PC-9 (cell line): ENCODE measurements around the gene KRTAP9-6. TPM values are rescaled to one million over a fixed set of nuclear protein-coding genes. Genes with fewer than 3 reads are reported as not detected.
"Not testable (repeated sequence)": the region's sequence is repeated elsewhere in the genome, so short reads cannot be mapped to it uniquely, and the experiment has no call there.

Source experiments
- BruUV-seq: library from RNA; stranded (reverse); fragments of 400-500 nt; replicated peaks from 2 replicates; lab custom pipeline; 2021; lab: Mats Ljungman, UMichigan
- CTCF ChIA-PET: fragments of 300-600 bp; sonication (Branson Sonifier 250); formaldehyde crosslinking; loops from one replicate; lab custom pipeline; 2022; ENCODE audit warnings: antibody characterized with exemption; lab: Charles Lee
- POLR2A ChIA-PET: fragments of 300-600 bp; sonication (Branson Sonifier 250); formaldehyde crosslinking; loops from one replicate; lab custom pipeline; 2022; ENCODE audit warnings: antibody characterized with exemption; ENCODE audit not compliant: unreplicated experiment; lab: Charles Lee
- DNase-seq, 2 experiments: peaks; one replicate each; pipeline versions ENCODE4 v3.0.0 to v3.0.0-alpha.2; 2015 to 2022; ENCODE audit warnings: mixed read lengths in 1 of 2
- H2AFZ ChIP-seq: fragments of 200-600 bp; sonication (generic); 2 replicates; pipeline ENCODE4 v1.8.1; 2017; ENCODE audit warnings: antibody characterized with exemption
- H3F3A ChIP-seq: fragments of 200-600 bp; sonication (generic); 2 replicates; pipeline ENCODE4 v1.8.1; 2017; ENCODE audit warnings: antibody characterized with exemption, mild to moderate bottlenecking, low read depth; ENCODE audit not compliant: insufficient read depth
- H3K27ac ChIP-seq: fragments of 200-600 bp; sonication (generic); 2 replicates; pipeline ENCODE4 v1.6.1; 2016; ENCODE audit warnings: mixed run types
- H3K27me3 ChIP-seq: fragments of 200-600 bp; sonication (generic); 2 replicates; pipeline ENCODE4 v1.6.1; 2016; ENCODE audit warnings: low read depth, mixed run types; ENCODE audit not compliant: insufficient read depth
- H3K36me3 ChIP-seq: fragments of 200-600 bp; sonication (generic); 2 replicates; pipeline ENCODE4 v1.6.1; 2016; ENCODE audit warnings: low read depth, mixed run types
- H3K4me1 ChIP-seq: fragments of 200-600 bp; sonication (generic); replicated peaks from 2 replicates; pipeline ENCODE4 v1.6.1; 2016; ENCODE audit warnings: mixed run types; ENCODE audit not compliant: insufficient read depth
- H3K4me2 ChIP-seq: fragments of 200-600 bp; sonication (generic); 2 replicates; pipeline ENCODE4 v1.6.1; 2017; ENCODE audit warnings: mixed run types
- H3K4me3 ChIP-seq: fragments of 200-600 bp; sonication (generic); 2 replicates; pipeline ENCODE4 v1.6.1; 2016; ENCODE audit warnings: mixed run types
- H3K79me2 ChIP-seq: fragments of 200-600 bp; sonication (generic); 2 replicates; pipeline ENCODE4 v1.6.1; 2017; ENCODE audit warnings: low read depth, mixed run types
- H3K9me2 ChIP-seq: fragments of 200-600 bp; sonication (generic); 2 replicates; pipeline ENCODE4 v1.8.1; 2017; ENCODE audit warnings: mild to moderate bottlenecking; ENCODE audit not compliant: insufficient read depth
- H3K9me3 ChIP-seq: fragments of 200-600 bp; sonication (generic); 2 replicates; pipeline ENCODE4 v1.8.1; 2016; ENCODE audit warnings: low read depth; ENCODE audit not compliant: insufficient read depth
- H4K20me1 ChIP-seq: fragments of 200-600 bp; sonication (generic); 2 replicates; pipeline ENCODE4 v1.8.1; 2017; ENCODE audit not compliant: insufficient read depth
- CTCF ChIP-seq: fragments of 200-600 bp; sonication (generic); conservative IDR thresholded peaks from 2 replicates; pipeline ENCODE4 v1.6.1; 2017; ENCODE audit warnings: mixed run types, antibody characterized with exemption, mild to moderate bottlenecking, moderate library complexity
- EZH2 ChIP-seq: fragments of 200-600 bp; sonication (generic); IDR thresholded peaks from 2 replicates; pipeline ENCODE4 v1.8.0; 2017; ENCODE audit warnings: antibody characterized with exemption, low read depth
- intact Hi-C: fragments of 100-400 bp; cut with micrococcal nuclease; formaldehyde crosslinking; loops from one replicate; pipeline ENCODE4 v1.10.0; 2022; ENCODE audit not compliant: unreplicated experiment
- total RNA-seq: library from RNA; stranded (reverse); gene quantifications from 2 replicates; pipeline ENCODE4 v1.2.3, GENCODE V29; 2021

Gene KRTAP9-6
- total RNA-seq, 1 experiment from 2014 or later, result not detected

GRCh38 chr17:41271858-41272257 is 6.7 kb downstream of the KRTAP9-6 start:
- intact Hi-C loops, result no loop called here
- POLR2A ChIA-PET, result no interaction called here

GRCh38 chr17:41275648-41276190 is 10.5 kb downstream of the KRTAP9-6 start, which contains the start of gene KRTAP9-7:
Gene KRTAP9-7, plus strand, starts transcription at chr17:41275698. Its CDS starts 0 bp downstream, at chr17:41275698.
- H3K4me1 ChIP-seq, H3K4me2 ChIP-seq, H3K9me2 ChIP-seq, H3K27ac ChIP-seq, POLR2A ChIA-PET, CTCF ChIA-PET, DNase-seq, intact Hi-C loops, H2AFZ ChIP-seq, H3K4me3 ChIP-seq, H3K79me2 ChIP-seq, H3K27me3 ChIP-seq, H3K9me3 ChIP-seq, H3K36me3 ChIP-seq, H3F3A ChIP-seq, BruUV-seq, H4K20me1 ChIP-seq: not testable (repeated sequence)

More at GRCh38 chr17:41271858-41272257, 6.7 kb downstream of the KRTAP9-6 start:
- BruUV-seq, result no TSS peak
- Histone ChIP-seq H3K9me3 (no peaks in the 10 kb centered on the region), H3K4me1 (peaks cover 12% of the 10 kb centered on the region), H3K9me2 (no peaks in the 10 kb centered on the region), H3F3A (no peaks in the 10 kb centered on the region), H3K36me3 (no peaks in the 10 kb centered on the region), H3K4me2 (no peak overlapping the region), H3K4me3 (no peak overlapping the region), H3K27ac (no peak overlapping the region), H4K20me1 (no peaks in the 10 kb centered on the region), H3K79me2 (no peaks in the 10 kb centered on the region), H3K27me3 (no peaks in the 10 kb centered on the region), H2AFZ (no peak overlapping the region)
- TF ChIP-seq CTCF (no peak), EZH2 (no peak)
- CTCF ChIA-PET, result no interaction called here
- DNase-seq, result no peak

- intact Hi-C loops, result no loop called here
- Histone ChIP-seq H4K20me1 (no peaks in the 10 kb centered on the region), H3K36me3 (no peaks in the 10 kb centered on the region), H3K9me2 (no peaks in the 10 kb centered on the region), H3K9me3 (0 out of 2 replicates have a peak, but pooled peaks cover 2% of the 10 kb centered on the region), H3K4me3 (no peak overlapping the region), H2AFZ (no peak overlapping the region), H3F3A (no peaks in the 10 kb centered on the region), H3K4me2 (no peak overlapping the region), H3K4me1 (no peaks in the 10 kb centered on the region), H3K27me3 (no peaks in the 10 kb centered on the region), H3K79me2 (no peaks in the 10 kb centered on the region), H3K27ac (no peak overlapping the region)
- BruUV-seq, result no TSS peak
- TF ChIP-seq EZH2, result no peak
- no peak for DNase-seq
- ChIA-PET POLR2A (no interaction called here), CTCF (no interaction called here)
These were observed 13.2 kb downstream of the KRTAP9-6 start for GRCh38 chr17:41278176-41278955.

- Histone ChIP-seq H4K20me1 (no peaks in the 10 kb centered on the region), H3K9me2 (no peaks in the 10 kb centered on the region), H3F3A (no peaks in the 10 kb centered on the region), H3K4me3 (no peak overlapping the region), H3K27ac (no peak overlapping the region), H3K79me2 (no peaks in the 10 kb centered on the region), H3K27me3 (no peaks in the 10 kb centered on the region), H3K4me2 (no peak overlapping the region), H3K36me3 (no peaks in the 10 kb centered on the region), H3K9me3 (0 out of 2 replicates have a peak, but pooled peaks cover 7% of the 10 kb centered on the region), H2AFZ (no peak overlapping the region; the same call in 1 of the 2 replicates), H3K4me1 (no peaks in the 10 kb centered on the region; the same call in 1 of the 2 replicates)
- POLR2A ChIA-PET, result no interaction called here
- CTCF ChIA-PET, result no interaction called here
- intact Hi-C loops, result no loop called here
- DNase-seq, result no peak
- no peak for TF ChIP-seq CTCF
- no peak for TF ChIP-seq EZH2
- no TSS peak for BruUV-seq
These were observed 18.9 kb downstream of the KRTAP9-6 start for GRCh38 chr17:41284043-41284442.
